ENCODE data around the gene HPRT1.
"Not testable (repeated sequence)": the region's sequence is repeated elsewhere in the genome, so short reads cannot be mapped to it uniquely, and the experiment has no call there.

The HPRT1 gene, protein sequence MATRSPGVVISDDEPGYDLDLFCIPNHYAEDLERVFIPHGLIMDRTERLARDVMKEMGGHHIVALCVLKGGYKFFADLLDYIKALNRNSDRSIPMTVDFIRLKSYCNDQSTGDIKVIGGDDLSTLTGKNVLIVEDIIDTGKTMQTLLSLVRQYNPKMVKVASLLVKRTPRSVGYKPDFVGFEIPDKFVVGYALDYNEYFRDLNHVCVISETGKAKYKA

DNA sequence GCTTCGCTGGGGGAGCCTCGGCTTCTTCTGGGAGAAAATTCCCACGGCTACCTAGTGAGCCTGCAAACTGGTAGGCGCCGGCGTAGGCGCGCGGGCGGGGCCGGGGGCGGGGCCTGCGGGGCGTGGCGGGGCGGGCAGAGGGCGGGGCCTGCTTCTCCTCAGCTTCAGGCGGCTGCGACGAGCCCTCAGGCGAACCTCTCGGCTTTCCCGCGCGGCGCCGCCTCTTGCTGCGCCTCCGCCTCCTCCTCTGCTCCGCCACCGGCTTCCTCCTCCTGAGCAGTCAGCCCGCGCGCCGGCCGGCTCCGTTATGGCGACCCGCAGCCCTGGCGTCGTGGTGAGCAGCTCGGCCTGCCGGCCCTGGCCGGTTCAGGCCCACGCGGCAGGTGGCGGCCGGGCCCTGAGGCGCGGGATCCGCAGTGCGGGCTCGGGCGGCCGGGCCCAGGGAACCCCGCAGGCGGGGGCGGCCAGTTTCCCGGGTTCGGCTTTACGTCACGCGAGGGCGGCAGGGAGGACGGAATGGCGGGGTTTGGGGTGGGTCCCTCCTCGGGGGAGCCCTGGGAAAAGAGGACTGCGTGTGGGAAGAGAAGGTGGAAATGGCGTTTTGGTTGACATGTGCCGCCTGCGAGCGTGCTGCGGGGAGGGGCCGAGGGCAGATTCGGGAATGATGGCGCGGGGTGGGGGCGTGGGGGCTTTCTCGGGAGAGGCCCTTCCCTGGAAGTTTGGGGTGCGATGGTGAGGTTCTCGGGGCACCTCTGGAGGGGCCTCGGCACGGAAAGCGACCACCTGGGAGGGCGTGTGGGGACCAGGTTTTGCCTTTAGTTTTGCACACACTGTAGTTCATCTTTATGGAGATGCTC lies at the start of gene HPRT1:
TSS of gene HPRT1 (plus strand) at position 161 of the 857 bp plus-strand sequence. CDS start at position 308, 147 bp downstream.
- DNase-seq (ENCODE audit: low spot score): peak; percentile 87

DNA sequence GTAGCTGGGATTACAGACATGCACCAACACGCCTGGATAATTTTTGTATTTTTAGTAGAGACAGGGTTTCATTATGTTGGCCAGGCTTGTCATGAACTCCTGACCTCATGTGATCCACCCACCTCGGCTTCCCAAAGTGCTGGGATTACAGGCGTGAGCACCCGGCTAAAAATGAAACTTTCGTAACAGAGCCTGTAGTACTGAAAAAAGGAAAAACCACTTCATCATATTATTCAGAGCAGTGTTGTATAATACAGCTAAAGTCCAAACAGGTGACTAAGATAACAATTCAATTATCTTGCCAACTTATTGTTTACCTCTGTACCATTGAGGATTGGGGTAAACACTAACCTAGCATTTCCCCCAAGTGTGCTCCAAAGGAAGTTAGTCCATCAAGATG lies 43.9 kb upstream of the HPRT1 start:
- no peak for DNase-seq (ENCODE audit: low spot score)

DNA sequence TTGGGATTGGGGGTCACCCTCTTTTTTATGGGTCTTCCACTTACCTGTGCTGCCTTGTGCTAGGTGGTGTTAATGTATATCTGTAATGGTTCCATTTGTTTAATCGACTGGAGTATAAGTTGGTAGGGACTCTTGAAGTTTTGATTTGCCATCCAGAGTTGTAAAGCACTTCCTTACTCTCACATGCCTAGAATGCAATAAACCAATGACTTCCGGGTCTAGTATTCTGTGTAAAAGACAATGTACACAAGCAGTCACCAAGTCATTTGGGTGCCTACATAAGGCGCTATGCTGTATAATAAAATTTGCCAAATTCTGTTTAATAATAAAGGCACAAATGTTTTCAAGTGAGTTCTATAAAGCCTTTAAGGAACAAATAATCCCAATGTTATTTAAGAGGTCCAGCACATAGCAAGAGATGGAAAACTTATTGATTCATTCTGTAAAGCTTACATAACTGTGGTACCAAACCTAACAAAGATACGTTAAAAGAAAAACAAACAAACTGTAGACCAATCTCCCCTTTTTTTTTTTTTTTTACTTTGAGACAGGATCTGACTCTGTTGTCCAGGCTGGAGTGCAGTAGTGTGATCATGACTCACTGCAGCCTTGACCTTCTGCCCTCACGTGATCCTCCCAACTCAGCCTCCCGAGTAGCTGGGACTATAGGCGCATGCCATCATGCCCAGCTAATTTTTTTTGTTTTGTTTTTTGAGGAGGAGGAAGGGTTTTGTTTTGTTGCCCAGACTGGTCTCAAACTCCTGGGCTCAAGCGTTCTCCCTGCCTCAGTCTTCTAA lies 41.5 kb upstream of the HPRT1 start:
- DNase-seq (ENCODE audit: low spot score): no peak

DNA sequence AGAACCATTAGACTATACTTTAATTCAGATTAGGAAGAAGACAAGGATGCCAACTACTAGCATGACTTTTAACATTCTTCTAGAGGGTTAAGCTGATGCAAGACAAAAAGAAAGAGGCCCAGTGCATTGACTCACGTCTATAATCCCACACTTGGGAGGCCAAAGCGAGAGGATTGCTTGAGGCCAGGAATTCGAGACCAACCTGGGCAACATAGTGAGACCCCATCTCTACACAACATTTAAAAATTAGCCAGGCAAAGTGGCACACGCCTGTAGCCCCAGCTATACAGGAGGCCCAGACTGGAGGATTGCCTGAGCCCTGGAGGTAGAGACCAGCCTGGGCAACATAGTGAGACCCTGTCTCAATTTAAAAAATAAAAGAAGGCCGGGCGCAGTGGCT lies 40.2 kb upstream of the HPRT1 start:
- no peak for DNase-seq (ENCODE audit: low spot score)

DNA sequence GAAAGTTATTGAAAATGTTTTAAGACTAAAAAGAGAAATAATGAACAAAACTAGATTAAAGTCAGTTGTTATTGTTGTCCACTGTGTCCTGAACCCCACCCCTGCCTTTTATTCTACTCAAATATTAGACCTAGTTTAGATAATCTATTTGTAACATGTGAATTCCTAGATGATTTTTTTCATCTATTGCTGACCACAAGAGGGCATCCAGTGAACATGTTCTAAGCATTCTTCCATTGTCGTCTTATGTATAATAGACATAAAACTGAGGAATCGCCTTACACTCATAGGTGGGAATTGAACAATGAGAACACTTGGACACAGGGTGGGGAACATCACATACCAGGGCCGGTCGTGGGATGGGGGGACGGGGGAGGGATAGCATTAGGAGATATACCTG lies 36.4 kb upstream of the HPRT1 start:
- no peak for DNase-seq (ENCODE audit: low spot score)

DNA sequence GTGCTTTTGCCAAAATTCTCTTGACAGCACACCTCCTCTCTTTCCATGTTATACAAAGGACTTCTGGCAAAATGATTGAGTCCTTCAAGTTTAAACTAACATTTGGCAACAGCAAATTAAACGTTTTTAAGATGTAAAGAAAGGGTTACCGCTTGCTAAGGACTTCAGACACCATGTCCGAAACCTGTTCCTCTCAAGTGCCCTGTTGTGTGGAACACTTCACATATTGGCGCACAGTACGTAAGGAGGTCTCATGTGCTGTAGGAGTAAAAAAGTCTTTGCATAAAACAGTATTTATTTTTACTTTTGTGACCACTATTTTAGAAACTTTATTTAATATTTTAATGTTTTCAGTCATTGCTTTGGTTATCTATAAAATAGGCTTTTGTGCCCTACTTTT lies 33.7 kb upstream of the HPRT1 start:
- DNase-seq (ENCODE audit: low spot score): no peak

DNA sequence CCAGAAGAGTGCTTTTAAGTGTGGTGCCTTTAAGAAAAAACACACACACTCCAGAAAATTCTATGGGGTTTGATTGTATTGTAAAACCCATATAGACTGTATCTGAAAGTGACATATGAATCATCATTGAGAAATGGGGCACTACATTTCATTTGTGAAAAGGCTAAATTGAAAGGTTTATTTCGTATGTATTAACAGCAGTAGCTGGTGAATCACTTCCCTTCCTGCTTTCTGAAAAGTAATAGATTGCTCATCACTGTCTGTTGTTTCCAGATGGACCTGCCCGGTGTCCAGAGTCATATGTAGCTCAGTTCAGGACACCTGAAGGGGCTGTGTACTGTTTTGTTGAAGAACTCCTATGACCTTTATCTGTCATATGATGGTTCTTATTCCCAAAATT lies 28.1 kb upstream of the HPRT1 start:
- no peak for DNase-seq (ENCODE audit: low spot score)

DNA sequence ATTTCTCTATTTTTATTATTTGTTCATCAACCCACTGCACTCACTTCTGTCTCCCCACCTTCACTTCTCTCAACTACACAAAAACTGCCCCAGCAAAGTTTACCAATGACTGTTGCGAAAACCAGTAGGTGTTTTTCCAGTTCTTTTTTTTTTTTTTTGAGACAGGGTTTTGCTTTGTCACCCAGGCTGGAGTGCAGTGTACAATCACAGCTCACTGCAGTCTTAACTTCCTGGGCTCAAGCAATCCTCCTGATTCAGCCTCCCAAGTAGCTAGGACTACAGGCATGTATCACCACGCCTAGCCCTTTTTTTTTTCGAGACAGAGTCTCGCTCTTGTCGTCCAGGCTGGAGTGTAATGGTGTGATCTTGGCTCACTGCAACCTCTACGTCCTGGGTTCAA lies 24.1 kb upstream of the HPRT1 start:
- no peak for DNase-seq (ENCODE audit: low spot score)

DNA sequence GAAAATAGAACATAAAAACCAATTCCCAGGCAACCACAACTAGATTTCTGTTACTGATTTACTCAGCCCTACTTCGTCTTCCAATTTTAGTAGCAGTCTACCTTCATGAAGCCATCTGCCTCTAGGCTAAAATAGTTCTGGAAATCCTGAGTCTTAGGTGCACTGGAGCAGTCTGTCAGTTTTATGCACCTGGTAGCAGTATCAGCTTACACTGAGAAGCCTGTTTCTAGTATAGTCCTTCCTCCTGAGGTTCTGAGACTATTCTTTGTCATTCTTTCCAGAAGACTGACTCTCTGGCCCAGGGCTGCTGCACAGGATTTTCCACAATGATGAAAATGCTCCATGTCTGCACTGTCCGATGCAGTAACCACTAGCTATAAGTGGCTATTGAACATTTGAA lies 16.9 kb upstream of the HPRT1 start:
- no peak for DNase-seq (ENCODE audit: low spot score)

DNA sequence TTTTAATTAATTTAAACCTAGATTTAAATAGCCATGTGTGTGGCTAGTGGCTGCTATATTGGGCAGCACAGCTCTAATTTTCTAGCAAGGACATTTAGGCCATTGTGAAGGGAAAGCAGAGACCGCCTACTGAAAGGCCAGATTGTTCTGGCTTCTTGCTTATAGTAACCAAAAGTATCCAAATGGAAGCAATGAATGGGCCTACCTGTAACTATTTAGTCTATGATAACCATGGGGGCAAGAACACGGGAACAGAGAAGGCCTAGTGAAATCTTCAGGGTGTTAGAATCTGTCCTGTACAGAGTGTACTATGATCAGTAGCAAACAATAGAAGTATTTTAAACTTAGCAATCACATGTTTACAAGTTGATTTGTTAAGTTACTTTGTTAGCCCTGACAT lies 16.5 kb upstream of the HPRT1 start:
- no peak for DNase-seq (ENCODE audit: low spot score)

DNA sequence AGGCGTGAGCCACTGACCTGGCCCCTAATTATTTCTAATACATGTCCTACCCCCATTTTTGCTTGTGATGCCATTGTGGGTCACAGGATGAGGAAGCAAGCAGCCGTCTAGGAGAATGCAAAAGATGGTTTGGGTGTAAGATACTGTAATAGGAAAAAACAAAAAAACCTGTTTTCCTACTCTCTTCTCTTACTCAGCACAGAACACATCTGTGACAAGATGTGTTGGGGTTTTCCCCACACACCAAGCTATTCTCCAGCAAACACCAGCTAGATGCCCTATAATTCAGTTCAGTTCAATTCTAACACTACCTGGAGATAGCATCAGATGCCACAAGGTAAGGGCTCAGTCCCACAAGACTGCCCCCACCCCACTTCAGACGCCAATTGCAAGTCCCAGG lies 15.3 kb upstream of the HPRT1 start:
- no peak for DNase-seq (ENCODE audit: low spot score)

DNA sequence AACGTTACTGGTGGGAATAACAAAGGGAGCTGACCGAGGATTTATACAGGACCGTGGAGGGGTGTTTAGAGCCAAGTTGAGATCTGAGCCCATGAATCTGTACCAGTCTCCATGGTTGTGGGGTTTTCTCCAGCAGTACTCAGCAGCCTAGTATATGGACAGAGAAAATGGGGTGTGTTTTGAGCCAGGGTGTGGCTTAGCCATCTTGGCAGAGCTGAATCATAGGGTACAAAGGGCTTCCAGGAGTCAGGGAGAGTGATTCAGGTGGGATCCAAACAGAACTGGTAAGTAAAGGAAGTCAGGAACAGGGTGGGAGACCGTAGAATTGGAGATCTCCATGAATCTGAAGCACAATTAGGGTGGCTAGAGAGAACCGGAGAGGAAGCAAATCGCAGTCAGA lies 7.4 kb upstream of the HPRT1 start:
- DNase-seq (ENCODE audit: low spot score): no peak

DNA sequence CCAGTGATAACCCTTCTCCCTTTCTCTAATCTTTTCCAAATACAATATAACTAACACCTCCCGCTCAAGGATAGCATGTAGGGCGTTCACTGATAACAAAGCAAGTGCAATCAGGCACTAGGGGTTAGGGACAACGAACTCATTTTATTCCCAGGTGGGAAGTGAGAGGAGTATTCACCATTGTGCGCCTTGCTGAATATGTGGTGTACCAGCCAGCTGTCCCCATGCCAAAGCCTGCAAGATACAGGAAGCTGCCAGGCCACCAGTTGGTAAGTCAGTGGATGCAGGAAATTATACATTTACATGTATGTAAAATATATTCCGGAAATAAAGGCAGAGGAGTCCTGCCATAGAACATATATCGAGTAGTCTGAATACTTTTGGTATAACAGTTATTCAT lies 6.3 kb upstream of the HPRT1 start:
- no peak for DNase-seq (ENCODE audit: low spot score)

DNA sequence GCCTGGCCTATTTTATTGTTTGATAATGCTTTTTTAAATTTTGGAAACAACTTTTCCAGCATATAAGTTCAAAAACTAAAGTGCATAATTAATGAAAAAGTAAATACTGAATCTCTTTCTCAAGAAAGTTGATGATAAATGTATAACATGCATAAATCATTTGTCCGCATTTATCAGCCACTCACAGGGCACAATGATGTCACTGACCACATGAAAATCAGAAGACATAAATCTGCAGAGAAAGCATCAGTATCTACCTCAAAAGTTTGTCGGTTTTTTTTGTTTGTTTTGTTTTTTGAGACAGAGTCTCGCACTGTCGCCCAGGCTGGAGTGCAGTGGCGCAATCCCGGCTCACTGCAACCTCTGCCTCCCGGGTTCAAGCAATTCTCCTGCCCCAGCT lies 5.5 kb upstream of the HPRT1 start:
- no peak for DNase-seq (ENCODE audit: low spot score)

DNA sequence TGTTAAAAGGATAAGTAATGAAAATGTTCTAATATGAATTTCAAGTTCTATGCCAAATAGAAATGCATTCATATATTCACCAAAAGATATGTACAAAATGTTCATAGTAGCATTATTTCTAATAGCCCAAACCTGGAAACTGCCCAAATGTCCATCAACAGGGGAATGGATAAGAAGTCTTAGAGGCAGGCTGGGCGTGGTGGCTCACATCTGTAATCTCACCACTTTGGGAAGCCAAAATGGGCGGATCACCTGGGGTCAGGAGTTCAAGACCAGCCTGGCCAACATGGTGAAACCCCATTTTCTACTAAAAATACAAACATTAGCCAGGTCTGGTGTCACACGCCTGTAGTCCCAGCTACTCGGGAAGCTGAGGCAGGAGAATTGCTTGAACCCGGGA lies 2.3 kb upstream of the HPRT1 start:
- DNase-seq (ENCODE audit: low spot score): no peak

DNA sequence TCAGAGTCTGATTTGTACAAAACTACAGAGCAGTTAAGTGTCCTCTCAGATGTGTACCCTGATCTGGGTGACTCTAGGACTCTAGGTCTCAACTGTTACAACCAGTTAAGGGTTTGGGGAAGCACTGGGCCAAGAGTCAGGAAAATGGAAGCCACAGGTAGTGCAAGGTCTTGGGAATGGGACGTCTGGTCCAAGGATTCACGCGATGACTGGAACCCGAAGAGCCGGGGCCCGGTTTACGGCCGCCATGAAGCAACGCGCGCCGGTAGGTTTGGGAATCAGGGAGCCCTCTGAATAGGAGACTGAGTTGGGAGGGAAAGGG lies 321 bp upstream of the HPRT1 start:
- no peak for DNase-seq (ENCODE audit: low spot score)

DNA sequence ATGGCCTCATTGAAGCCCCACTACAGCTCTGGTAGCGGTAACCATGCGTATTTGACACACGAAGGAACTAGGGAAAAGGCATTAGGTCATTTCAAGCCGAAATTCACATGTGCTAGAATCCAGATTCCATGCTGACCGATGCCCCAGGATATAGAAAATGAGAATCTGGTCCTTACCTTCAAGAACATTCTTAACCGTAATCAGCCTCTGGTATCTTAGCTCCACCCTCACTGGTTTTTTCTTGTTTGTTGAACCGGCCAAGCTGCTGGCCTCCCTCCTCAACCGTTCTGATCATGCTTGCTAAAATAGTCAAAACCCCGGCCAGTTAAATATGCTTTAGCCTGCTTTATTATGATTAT lies 876 bp downstream of the HPRT1 start:
- DNase-seq (ENCODE audit: low spot score): no peak

DNA sequence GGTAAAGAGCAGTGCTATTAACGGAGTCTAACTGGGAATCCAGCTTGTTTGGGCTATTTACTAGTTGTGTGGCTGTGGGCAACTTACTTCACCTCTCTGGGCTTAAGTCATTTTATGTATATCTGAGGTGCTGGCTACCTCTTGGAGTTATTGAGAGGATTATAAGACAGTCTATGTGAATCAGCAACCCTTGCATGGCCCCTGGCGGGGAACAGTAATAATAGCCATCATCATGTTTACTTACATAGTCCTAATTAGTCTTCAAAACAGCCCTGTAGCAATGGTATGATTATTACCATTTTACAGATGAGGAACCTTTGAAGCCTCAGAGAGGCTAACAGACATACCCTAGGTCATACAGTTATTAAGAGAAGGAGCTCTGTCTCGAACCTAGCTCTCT lies 1.5 kb downstream of the HPRT1 start:
- DNase-seq (ENCODE audit: low spot score): no peak

DNA sequence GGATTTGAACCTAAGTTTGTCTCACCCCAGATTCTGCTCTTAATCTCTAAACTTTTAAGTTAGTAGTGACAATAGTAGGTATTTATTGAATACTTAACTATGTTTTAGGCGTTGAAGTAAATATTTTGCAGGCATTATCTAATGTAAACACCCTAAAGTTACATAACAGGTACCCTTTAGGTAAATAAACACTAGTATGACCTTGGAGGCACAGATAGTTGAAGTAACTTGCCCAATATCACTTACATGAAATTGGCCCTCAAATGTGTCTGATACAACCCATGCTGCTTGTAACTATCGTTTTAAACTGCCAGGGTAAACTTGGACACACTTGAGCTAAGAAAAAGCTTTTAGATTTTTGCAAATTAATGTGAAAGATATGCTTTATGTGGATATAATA lies 3.0 kb downstream of the HPRT1 start:
- DNase-seq (ENCODE audit: low spot score): no peak

DNA sequence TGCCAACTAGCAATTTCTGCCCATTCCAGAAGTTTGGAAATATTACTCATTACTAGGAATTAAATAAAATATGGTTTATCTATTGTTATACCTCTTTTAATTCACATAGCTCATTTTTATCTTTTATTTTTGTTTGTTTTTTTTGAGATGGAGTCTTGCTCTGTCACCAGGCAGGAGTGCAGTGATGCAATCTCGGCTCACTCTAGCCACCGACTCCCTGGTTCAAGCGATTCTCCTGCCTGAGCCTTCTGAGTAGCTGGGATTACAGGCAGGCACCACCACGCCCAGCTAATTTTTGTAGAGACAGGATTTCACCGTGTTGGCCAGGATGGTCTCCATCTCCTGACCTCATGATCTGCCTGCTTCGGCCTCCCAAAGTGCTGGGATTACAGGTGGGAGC lies 4.5 kb downstream of the HPRT1 start:
- not testable (repeated sequence) for DNase-seq (ENCODE audit: low spot score)

DNA sequence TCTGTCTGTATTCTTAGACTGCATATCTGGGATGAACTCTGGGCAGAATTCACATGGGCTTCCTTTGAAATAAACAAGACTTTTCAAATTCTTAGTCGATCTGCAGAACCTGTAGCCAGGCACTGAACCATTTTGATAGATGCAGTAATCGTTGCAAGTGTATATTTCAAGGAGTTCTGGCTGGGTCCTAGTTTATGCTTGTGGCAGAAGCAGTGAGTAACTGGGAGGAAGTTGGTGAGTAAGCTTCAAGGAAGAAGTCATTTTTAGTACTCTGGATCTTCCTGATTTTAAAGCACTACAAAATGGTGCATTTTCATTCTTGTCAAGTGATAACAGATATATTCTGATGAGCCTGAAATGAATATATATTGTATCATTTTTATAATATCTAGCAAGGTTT lies 9.5 kb downstream of the HPRT1 start:
- no peak for DNase-seq (ENCODE audit: low spot score)

DNA sequence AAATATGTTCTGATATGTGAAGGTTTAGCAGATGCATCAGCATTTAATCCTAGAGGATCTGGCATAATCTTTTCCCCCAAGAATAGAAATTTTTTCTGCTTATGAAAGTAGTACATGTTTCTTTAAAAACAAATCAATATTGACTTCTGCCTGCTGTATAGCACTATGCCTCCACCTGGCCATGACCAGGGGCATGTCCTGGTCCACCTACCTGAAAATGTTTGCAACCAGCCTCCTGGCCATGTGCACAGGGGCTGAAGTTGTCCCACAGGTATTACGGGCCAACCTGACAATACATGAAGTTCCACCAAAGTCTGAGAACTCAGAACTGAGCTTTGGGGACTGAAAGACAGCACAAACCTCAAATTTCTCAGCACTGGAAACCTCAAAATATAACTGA lies 10.0 kb downstream of the HPRT1 start:
- DNase-seq (ENCODE audit: low spot score): no peak

DNA sequence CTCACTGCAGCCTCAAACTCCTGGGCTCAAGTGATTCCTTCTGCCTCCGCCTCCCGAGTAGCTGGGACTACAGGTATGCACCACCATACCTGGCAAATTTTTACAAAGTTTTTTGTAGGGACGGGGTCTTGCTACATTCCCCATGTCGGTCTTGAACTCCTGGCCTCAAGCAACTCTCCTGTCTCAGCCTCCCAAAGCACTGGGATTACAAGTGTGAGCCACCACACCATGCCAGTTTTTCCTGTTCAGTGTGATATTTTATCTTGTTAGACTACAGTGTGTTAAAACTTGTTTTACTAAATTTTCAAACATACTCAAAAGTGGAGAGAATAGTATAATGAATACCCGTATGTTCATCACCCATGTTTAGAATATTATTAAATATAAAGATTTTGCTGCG lies 12.1 kb downstream of the HPRT1 start:
- no peak for DNase-seq (ENCODE audit: low spot score)

Measured in left forelimb (tissue), 1 donor.